GM19239 (cell line): ENCODE measurements around the gene IP6K1.
A peak's percentile ranks its signal among the peaks of the same experiment; 100 is the strongest.

Experiments
- DNase-seq: peaks from one replicate; pipeline ENCODE4 v3.0.0; 2011; ENCODE audit warnings: low spot score; ENCODE audit not compliant: insufficient read length
- FAIRE-seq: peaks from 2 replicates; lab custom pipeline; 2011; peaks lifted over from hg19 to GRCh38; lab: Jason Lieb, UNC

Gene IP6K1

GRCh38 chr3:49727924-49728361 lies 58.4 kb downstream of the IP6K1 start:
- no peak for DNase-seq
- FAIRE-seq = no peak

GRCh38 chr3:49727154-49727923 lies 59.0 kb downstream of the IP6K1 start:
- DNase-seq = no peak
- no peak for FAIRE-seq

- FAIRE-seq (no peak), DNase-seq (no peak)
These were observed 60.2 kb downstream of the IP6K1 start for GRCh38 chr3:49725906-49726681.

GRCh38 chr3:49724586-49724985 lies 61.8 kb downstream of the IP6K1 start:
- FAIRE-seq (no peak), DNase-seq (no peak)

GRCh38 chr3:49723628-49724551 lies 62.5 kb downstream of the IP6K1 start, which contains the start of gene GMPPB:
Gene GMPPB (minus strand): TSS chr3:49723951. CDS start chr3:49723726, 225 bp downstream.
- FAIRE-seq (peak; percentile 91), DNase-seq (peak; percentile 98)

GRCh38 chr3:49723296-49723627 lies 63.1 kb downstream of the IP6K1 start:
- FAIRE-seq = peak; percentile 86
- DNase-seq = peak; percentile 42

GRCh38 chr3:49722896-49723295 lies 63.4 kb downstream of the IP6K1 start:
- no peak for DNase-seq
- no peak for FAIRE-seq

GRCh38 chr3:49721896-49722781 lies 64.2 kb downstream of the IP6K1 start:
- no peak for FAIRE-seq
- no peak for DNase-seq

GRCh38 chr3:49721596-49721895 lies 64.8 kb downstream of the IP6K1 start:
- FAIRE-seq = no peak
- DNase-seq = no peak

GRCh38 chr3:49720855-49721595 lies 65.3 kb downstream of the IP6K1 start:
- DNase-seq = no peak
- FAIRE-seq = no peak

GRCh38 chr3:49719214-49719884 lies 67.0 kb downstream of the IP6K1 start, which contains the start of gene AMIGO3:
Gene AMIGO3 (minus strand): TSS chr3:49719684. CDS start chr3:49719465, 219 bp downstream.
- FAIRE-seq = peak; percentile 95
- peak; percentile 97 for DNase-seq

- DNase-seq (no peak), FAIRE-seq (no peak)
These were observed 67.5 kb downstream of the IP6K1 start for GRCh38 chr3:49718858-49719213.

- DNase-seq (no peak), FAIRE-seq (no peak)
These were observed 68.1 kb downstream of the IP6K1 start for GRCh38 chr3:49717959-49718857.

- no peak for FAIRE-seq
- no peak for DNase-seq
These were observed 69.0 kb downstream of the IP6K1 start for GRCh38 chr3:49717211-49717958.

GRCh38 chr3:49716691-49717210 lies 69.6 kb downstream of the IP6K1 start:
- DNase-seq (no peak), FAIRE-seq (no peak)

GRCh38 chr3:49716169-49716568 lies 70.2 kb downstream of the IP6K1 start:
- DNase-seq (no peak), FAIRE-seq (no peak)
